Measurements from ENCODE around the gene EFR3B. TPM values are rescaled to one million over a fixed set of nuclear protein-coding genes. Genes with fewer than 3 reads are reported as not detected.

Gene EFR3B
- total RNA-seq, 1 experiment from 2014 or later: 7.0 TPM

DNA sequence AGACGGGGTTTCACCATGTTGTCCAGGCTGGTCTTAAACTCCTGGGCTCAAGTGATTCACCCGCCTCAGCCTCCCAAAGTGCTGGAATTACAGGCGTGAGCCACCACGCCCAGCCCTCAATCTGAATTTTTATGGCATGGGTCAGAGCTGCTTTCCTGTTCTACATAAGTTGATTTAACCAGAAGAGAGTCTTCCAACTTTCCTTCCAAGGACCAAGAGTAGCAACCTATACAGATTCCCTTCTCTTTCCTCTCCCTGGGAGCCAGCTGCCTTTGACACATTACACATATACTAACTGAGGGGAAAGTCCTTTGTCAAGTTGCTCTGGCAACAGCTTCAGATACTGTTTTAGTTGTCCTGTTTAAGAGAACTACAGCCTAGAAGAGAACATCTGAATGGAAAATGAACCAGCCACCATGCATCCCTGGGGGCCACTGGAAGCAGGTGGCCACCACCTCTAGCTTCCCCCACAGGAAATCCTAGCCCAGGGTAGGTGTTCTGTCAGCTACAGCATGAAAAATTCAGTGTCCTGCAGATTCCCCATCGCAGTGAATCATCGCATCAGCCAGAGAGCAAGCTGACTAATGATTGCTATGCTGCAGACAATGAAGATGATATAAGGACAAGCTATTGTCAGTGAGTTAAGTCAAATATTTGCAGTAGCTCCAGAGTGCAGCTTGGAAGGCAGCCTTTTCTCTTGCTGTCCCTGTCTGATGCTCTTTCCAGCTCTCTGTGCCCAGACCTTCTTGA, 63.6 kb downstream of the EFR3B start:
- no peak overlapping the region for H3K18ac ChIP-seq (ENCODE audit: insufficient read length, low read depth, low read length)
- 0 out of 7 replicates have a peak overlapping the region, but pooled peaks of 1 of the 3 experiments have one; percentile 9 for H3K27ac Mint-ChIP-seq
- no peak overlapping the region for H2BK20ac ChIP-seq (ENCODE audit: low read depth, low read length, poor library complexity, severe bottlenecking)
- H3K27me3 ChIP-seq (ENCODE audit: insufficient read depth, low read length): no peaks in the 10 kb centered on the region
- H4K20me1 ChIP-seq (ENCODE audit: control insufficient read depth, insufficient read depth, insufficient read length): no peaks in the 10 kb centered on the region
- H2BK120ac ChIP-seq (ENCODE audit: low read depth, low read length, poor library complexity, severe bottlenecking): no peak overlapping the region
- H3K27me3 Mint-ChIP-seq (ENCODE audit: low read depth): no peaks in the 10 kb centered on the region
- TF ChIP-seq, protein P1, sequence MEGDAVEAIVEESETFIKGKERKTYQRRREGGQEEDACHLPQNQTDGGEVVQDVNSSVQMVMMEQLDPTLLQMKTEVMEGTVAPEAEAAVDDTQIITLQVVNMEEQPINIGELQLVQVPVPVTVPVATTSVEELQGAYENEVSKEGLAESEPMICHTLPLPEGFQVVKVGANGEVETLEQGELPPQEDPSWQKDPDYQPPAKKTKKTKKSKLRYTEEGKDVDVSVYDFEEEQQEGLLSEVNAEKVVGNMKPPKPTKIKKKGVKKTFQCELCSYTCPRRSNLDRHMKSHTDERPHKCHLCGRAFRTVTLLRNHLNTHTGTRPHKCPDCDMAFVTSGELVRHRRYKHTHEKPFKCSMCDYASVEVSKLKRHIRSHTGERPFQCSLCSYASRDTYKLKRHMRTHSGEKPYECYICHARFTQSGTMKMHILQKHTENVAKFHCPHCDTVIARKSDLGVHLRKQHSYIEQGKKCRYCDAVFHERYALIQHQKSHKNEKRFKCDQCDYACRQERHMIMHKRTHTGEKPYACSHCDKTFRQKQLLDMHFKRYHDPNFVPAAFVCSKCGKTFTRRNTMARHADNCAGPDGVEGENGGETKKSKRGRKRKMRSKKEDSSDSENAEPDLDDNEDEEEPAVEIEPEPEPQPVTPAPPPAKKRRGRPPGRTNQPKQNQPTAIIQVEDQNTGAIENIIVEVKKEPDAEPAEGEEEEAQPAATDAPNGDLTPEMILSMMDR (conservative IDR thresholded peaks at IDR 0.05): no peak
- peaks cover 0 to 5% (median 0%) of the 10 kb centered on the region in 3 experiments; a peak in 2 of 7 replicates for H3K36me3 Mint-ChIP-seq (ENCODE audit: insufficient read depth in 1 of 3, low read depth in 3 of 3)
- no peak overlapping the region for H2AK5ac ChIP-seq (ENCODE audit: insufficient read length, low read length)
- H3K9me3 ChIP-seq (ENCODE audit: control insufficient read depth, low read depth, low read length): no peaks in the 10 kb centered on the region
- no peaks in the 10 kb centered on the region for H3K23me2 ChIP-seq (ENCODE audit: insufficient read length, low read depth, low read length, poor library complexity, severe bottlenecking)
- H3K4me2 ChIP-seq (ENCODE audit: insufficient read depth, insufficient read length, low read length): no peak overlapping the region
- no peak overlapping the region for H3K56ac ChIP-seq (ENCODE audit: insufficient read length, low read depth, low read length)
- H2BK12ac ChIP-seq (ENCODE audit: insufficient read length, low read depth, low read length): no peak overlapping the region
- no peak overlapping the region for H2AFZ ChIP-seq (ENCODE audit: low read length)
- H3K4ac ChIP-seq (ENCODE audit: low read depth, low read length): no peak overlapping the region
- H3K79me1 ChIP-seq (ENCODE audit: insufficient read depth, low read depth, low read length, poor library complexity, severe bottlenecking): no peaks in the 10 kb centered on the region
- H3K4me1 ChIP-seq (ENCODE audit: insufficient read depth, low read length): no peaks in the 10 kb centered on the region
- H3K4me3 Mint-ChIP-seq: no peak overlapping the region; a peak in 1 of 5 replicates
- WGBS (ENCODE audit: extremely low coverage, insufficient read length, low lambda C conversion rate): no CpG with 5 or more reads among the region's 6 CpGs
- no peak overlapping the region for H3K27ac ChIP-seq (ENCODE audit: insufficient read length, low read depth, low read length)
- no peak overlapping the region for H2BK15ac ChIP-seq (ENCODE audit: low read depth, low read length)
- H3K14ac ChIP-seq (ENCODE audit: insufficient read depth, low read length): no peak overlapping the region
- peaks cover 10 to 16% of the 10 kb centered on the region in 2 experiments for H3K4me1 Mint-ChIP-seq
- H2BK5ac ChIP-seq (ENCODE audit: insufficient read length, low read length): no peak overlapping the region
- no peak overlapping the region for H3K9ac ChIP-seq (ENCODE audit: extremely low read depth, insufficient read length, low read length)
- H3T11ph ChIP-seq (ENCODE audit: low read length): no peak overlapping the region
- H3K9me3 Mint-ChIP-seq: no peaks in the 10 kb centered on the region
- no peaks in the 10 kb centered on the region for H3K79me2 ChIP-seq (ENCODE audit: insufficient read depth, low read length)
- H4K8ac ChIP-seq (replicated peaks; ENCODE audit: insufficient read length, low read depth, low read length): no peak overlapping the region
- H3K23ac ChIP-seq (ENCODE audit: insufficient read length, low read depth, low read length): no peak overlapping the region
- H4K91ac ChIP-seq (ENCODE audit: insufficient read length, low read depth, low read length): no peak overlapping the region
- H4K5ac ChIP-seq (ENCODE audit: insufficient read length, low read depth, low read length): no peak overlapping the region
- DNase-seq: no peak
